GM18517 (cell line): ENCODE measurements around the gene UBE2K.
"Not testable (repeated sequence)": the region's sequence is repeated elsewhere in the genome, so short reads cannot be mapped to it uniquely, and the experiment has no call there.

ENCODE experiments used
- ATAC-seq: cut with Tn5 transposase; IDR thresholded peaks from one replicate; pipeline ENCODE4 v1.9.1; 2021; ENCODE audit warnings: mild to moderate bottlenecking, moderate library complexity; ENCODE audit not compliant: unreplicated experiment

Gene UBE2K

GRCh38 chr4:39721788-39722187 is 23.9 kb downstream of the UBE2K start:
- no peak for ATAC-seq

GRCh38 chr4:39729557-39729956 is 31.6 kb downstream of the UBE2K start:
- no peak for ATAC-seq

- no peak for ATAC-seq
Measured at GRCh38 chr4:39730072-39730471, 32.1 kb downstream of the UBE2K start.

- no peak for ATAC-seq
Measured at GRCh38 chr4:39731908-39732307, 34.0 kb downstream of the UBE2K start.

GRCh38 chr4:39732728-39733127 is 34.8 kb downstream of the UBE2K start:
- ATAC-seq = no peak

GRCh38 chr4:39739591-39739990 is 41.7 kb downstream of the UBE2K start:
- ATAC-seq = not testable (repeated sequence)

GRCh38 chr4:39741401-39741800 is 43.5 kb downstream of the UBE2K start:
- no peak for ATAC-seq

DNA sequence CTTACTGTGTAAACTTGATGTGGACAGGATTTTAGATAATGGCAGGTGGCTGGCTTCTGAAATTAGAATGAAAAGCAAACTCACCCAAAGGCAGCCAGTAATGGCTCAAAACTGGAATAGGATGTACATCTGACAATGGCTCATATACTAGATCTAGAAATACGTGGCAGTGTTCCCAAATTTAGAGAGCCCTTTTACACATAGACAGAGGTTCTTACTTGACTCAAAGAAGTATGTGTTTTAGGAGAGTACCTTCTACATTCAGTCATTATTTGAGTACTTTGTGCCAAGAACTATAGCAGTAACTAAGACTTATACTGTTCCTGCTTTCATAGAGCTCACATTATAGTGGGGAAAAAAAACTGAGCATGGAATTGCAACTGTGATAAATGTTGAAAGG is 48.0 kb downstream of the UBE2K start:
- ATAC-seq = no peak

DNA sequence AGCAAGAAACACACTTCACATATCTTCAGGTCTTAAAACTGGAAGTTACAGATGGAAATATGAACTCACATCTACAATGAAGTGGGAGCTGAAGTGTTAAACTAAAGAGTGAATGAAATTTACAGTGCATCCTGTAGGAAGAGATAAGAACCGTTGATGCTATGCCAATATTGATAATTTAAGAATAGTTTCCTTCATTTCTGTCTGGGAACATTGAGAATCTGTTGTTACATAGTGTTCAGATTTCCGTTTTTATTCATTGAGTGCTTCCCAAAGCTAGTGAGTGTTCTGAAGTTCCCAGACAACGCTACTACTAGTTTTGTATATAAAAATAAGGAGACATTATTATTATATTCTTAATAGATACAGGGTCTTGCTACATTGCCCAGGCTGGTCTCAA is 52.3 kb downstream of the UBE2K start:
- no peak for ATAC-seq

- ATAC-seq = peak; percentile 75
Measured at GRCh38 chr4:39754309-39754708, 56.4 kb downstream of the UBE2K start.

DNA sequence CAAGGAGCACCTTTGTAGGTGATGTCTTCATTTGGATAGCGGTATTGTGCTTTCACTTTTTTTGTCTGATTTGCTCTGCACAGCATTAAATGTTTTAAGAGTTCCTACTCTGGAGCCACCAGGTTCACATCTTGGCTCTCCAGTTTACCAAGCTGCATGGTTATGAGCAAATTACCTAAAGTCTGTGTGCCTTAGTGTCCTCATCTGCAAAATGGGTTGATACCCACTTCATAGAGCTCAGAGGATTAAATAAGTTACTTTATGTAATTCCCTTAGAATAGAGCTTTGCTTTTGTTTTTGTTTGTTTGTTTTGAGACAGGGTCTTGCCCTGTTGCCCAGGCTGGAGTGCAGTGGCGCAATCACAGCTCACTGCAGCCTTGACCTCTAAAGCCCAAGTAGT is 58.2 kb downstream of the UBE2K start:
- no peak for ATAC-seq

GRCh38 chr4:39758176-39758575 is 60.2 kb downstream of the UBE2K start:
- no peak for ATAC-seq

DNA sequence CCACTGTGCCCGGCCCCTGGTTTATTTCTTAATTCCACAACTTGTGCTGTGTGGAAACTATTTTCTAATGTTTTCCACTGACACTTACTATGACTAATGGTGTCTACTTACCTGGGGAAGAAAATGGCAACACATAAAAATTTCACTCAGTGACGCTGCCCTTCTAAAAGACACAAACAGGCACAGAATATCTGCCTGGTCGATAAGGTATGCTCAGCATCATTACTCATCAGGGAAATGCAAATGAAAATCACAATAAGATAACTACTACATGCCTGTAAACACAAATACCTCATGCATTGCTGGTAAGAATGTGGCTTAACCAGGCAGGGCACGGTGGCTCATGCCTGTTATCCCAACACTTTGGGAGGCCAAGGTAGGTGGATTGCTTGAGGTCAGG is 61.6 kb downstream of the UBE2K start:
- ATAC-seq = no peak

- no peak for ATAC-seq
Measured at GRCh38 chr4:39761005-39761667, 63.2 kb downstream of the UBE2K start.

DNA sequence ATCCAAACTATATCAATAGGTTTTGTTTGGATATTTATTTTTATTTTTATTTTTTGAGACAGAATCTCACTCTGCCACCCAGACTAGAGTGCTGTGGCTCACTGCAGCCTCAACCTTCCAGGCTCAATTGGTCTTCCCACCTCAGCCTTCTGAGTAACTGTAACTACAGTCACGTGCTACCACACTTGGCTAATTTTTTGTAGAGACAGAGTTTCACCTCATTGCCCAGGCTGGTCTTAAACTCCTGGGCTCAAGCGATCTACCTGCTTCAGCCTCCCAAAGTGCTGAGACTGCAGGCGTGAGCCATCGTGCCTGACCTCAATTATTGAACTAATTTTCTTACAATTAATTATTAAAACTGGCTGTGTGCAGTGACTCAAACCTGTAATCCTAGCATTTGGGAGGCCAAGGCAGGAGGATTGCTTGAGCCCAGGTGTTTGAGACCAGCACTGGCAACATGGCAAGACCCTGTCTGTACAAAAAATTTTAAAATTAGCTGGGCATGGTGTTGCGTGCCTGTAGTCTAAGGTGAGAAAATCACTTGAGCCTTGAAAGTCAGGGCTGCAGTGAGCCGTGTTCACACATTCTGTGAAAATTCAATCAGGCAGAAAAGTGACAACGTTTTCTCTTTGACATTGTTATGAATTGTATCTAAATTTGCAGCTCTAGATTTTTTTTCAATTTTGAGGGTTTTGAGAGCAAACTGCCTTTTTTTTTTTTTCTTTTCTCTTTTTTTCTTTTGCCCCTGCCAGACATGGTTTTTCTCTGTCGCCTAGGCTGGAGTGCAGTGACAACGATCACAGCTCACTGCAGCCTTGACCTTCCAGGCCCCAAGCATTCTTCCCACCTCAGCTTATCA is 66.0 kb downstream of the UBE2K start:
- ATAC-seq = peak; percentile 59

DNA sequence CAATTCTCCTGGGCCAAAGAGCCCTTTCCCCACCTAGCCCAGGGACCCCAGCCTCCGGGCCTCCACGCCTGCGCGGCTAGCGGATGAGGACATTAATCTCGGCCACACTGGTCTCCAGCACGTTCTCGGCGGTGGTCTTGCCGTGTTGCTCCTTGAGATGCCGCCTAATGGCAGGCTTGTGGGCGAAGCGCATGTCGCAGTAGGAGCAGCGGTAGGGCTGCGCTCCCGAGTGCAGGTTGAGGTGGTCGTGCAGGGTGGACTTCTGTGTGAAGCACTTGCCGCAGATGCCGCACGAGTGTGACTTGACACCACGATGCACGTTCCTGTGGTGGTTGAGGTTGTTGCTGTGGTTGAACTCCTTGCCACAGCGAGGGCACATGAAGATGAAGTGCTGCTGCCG is 72.1 kb downstream of the UBE2K start:
- no peak for ATAC-seq

DNA sequence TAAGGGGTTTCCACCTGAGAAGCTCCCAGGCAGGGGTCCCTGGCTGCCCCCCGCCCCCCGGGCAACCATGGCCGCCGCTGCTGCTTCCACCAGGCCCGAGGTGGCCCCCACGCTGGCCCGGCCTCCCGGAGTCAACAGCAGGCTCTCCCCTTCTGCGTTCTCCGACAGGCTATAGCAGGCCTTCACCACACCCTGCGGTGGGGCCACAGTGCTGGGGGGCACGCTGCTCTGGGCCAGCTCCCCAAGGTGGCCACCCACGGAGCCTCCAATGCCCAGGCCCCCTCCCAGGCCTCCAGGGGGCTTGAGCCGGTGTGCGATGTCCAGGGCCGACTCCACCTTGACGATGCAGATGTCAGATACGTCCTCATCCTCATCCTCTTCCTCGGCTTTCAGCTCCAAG is 72.5 kb downstream of the UBE2K start:
- no peak for ATAC-seq

DNA sequence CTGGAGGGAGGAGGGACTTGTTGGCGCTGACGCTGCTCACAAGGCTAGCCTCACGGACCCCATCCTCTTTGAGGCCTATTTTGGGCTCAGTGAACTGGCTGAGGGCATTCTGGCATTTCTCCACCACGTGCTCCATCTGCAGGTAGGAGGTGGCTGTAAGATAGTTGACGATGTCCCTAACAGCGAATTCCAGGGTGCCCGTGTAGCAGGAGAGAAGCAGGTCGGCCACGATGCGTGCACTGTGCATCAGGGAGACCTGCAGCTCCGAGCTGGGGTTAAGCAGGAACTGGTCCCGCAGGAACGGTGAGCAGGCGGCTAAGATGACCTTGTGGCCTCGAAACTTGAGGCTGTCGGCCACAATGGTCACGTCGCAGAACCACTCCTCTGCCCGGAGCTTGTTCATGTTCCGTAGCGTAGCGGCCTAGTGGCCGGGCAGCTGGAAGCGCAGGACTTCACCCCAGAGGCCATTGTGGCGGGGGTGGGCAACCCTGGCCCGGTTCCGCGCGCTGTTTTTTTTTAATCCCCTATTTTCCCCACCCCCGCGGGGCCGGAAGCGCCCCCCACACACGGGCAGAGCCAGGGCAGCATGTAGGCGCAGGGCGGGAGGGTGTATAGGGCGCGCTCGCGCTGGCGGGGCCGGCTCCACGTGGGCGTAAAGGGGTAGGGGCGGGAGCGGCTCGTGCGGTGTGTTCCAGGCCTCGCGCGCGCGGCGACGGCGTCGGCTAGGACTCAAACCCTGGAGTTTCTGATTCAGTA is 73.2 kb downstream of the UBE2K start:
- ATAC-seq = no peak

DNA sequence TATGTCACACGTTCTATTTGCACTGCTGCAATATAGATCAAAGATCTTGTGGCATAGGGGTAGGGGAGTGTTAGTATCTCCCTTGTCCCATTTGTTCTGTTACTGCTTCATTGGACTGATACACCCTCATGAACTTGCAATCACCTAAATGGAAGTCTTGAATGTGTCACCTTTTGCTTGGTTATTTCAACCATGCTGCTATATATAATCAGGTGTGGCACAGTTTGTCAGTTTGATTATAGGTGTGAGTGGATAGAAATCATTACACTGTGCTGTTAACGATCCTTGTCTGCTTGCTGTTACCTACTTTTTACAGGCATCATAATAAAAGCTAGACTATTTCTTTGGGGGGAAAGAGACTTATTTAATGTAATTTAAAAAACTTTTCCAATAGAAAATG is 84.1 kb downstream of the UBE2K start:
- not testable (repeated sequence) for ATAC-seq

GRCh38 chr4:39785083-39785482 is 87.1 kb downstream of the UBE2K start:
- ATAC-seq = no peak

- ATAC-seq = no peak
Measured at GRCh38 chr4:39786838-39787237, 88.9 kb downstream of the UBE2K start.

DNA sequence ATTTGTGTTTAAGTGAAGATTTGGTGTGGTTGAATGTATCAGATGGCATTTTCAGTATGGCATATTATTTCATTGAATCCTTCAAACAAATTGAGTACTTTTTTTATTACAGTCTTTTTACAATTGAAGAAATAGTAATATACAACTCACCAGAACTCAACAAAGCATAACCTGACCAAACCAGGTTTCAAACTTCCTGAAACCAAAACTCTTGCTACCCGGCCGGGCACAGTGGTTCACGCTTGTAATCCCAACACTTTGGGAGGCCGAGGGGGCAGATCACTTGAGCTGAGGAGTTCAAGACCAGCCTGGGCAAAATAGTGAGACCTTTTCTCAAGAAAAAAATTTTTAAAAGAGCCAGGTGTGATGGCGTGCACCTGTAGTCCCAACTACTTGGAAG is 94.2 kb downstream of the UBE2K start:
- ATAC-seq = no peak
